K562 (cell line): ENCODE measurements around the gene FOS. TPM values are rescaled to one million over a fixed set of nuclear protein-coding genes. Genes with fewer than 3 reads are reported as not detected.
A peak's percentile ranks its signal among the peaks of the same experiment; 100 is the strongest.

ENCODE experiments used
- CC2D1A ChIP-seq: fragments of 450-650 bp; IDR thresholded peaks from 2 replicates; pipeline ENCODE4 v1.6.1; 2017; ENCODE audit warnings: mild to moderate bottlenecking
- GABPA ChIP-seq: fragments of 200-800 bp; sonication (Bioruptor generic); conservative IDR thresholded peaks from 2 replicates; pipeline ENCODE4 v1.6.1; 2016; ENCODE audit warnings: low read depth, missing genetic modification characterization, missing compliant biosample characterization
- MXI1 ChIP-seq: IDR thresholded peaks from 2 replicates; pipeline ENCODE4 v1.6.1; 2011; ENCODE audit warnings: low read depth, mild to moderate bottlenecking, improper control_type of control experiment, low read length
- NCOA2 ChIP-seq, 2 experiments: fragments of 450-650 bp; IDR thresholded peaks; 2 replicates each; pipeline ENCODE4 v1.6.1; 2018; ENCODE audit warnings: mild to moderate bottlenecking in 2 of 2, moderate library complexity in 1 of 2; ENCODE audit not compliant: partially characterized antibody in 2 of 2
- SMAD3 ChIP-seq: fragments of 450-650 bp; formaldehyde crosslinking; conservative IDR thresholded peaks from 2 replicates; pipeline ENCODE4 v1.4.0; 2020; ENCODE audit warnings: mild to moderate bottlenecking
- SMARCE1 ChIP-seq: fragments of 450-650 bp; IDR thresholded peaks from 2 replicates; pipeline ENCODE4 v1.7.1; 2016; ENCODE audit warnings: mild to moderate bottlenecking
- STAG1 ChIP-seq: sonication (generic); formaldehyde crosslinking; IDR thresholded peaks from 2 replicates; pipeline ENCODE4 v1.5.0; 2020; ENCODE audit warnings: missing genetic modification reagents, borderline replicate concordance
- TCF7 ChIP-seq: sonication (generic); IDR thresholded peaks from 2 replicates; pipeline ENCODE4 v1.6.1; 2016; ENCODE audit warnings: antibody characterized with exemption, borderline replicate concordance
- ZBTB17 ChIP-seq: fragments of 450-650 bp; formaldehyde crosslinking; IDR thresholded peaks from 2 replicates; pipeline ENCODE4 v1.4.0; 2020; ENCODE audit warnings: mild to moderate bottlenecking
- ZNF239 ChIP-seq: fragments of 250-450 bp; sonication (Bioruptor Pico); IDR thresholded peaks from 2 replicates; pipeline ENCODE4 v1.4.0; 2020; ENCODE audit warnings: mild to moderate bottlenecking
- ZNF695 ChIP-seq: fragments of 450-650 bp; formaldehyde crosslinking; IDR thresholded peaks from 2 replicates; pipeline ENCODE4 v1.4.0; 2020; ENCODE audit warnings: mild to moderate bottlenecking, moderate library complexity
- polyA plus RNA-seq, 8 experiments: library from polyadenylated mRNA; depleted of rRNA in 4 of 8; stranded (reverse) in 5 of 8; unstranded in 3 of 8; fragments of >200 nt; fragmentation: Nextera tagmentation in 2 of 8; fragmentation: Illumina TruSeq in 1 of 8; extraction: Ambion mirVana in 2 of 8; extraction: Trizol in 1 of 8; gene quantifications; 2 replicates each; pipeline versions ENCODE4 v1.2.1 to v1.2.3, GENCODE V29; 2011 to 2014; ENCODE audit warnings: inconsistent platforms in 1 of 8, missing spikeins in 1 of 8
- total RNA-seq, 7 experiments: library from RNA; depleted of rRNA in 6 of 7; stranded (reverse); fragments of >200 nt in 6 of 7; fragmentation: Illumina TruSeq in 2 of 7; extraction: Trizol in 2 of 7; gene quantifications; 2 replicates each; pipeline versions ENCODE4 v1.2.1 to v1.2.3, GENCODE V29; 2011 to 2021; ENCODE audit warnings: low replicate concordance in 1 of 7
- TF ChIP-seq, protein P1 (sequence below), 2 experiments: fragments of 450-650 bp; formaldehyde crosslinking in 1 of 2; IDR thresholded peaks; 2 replicates each; pipeline versions ENCODE4 v1.4.0 to v1.6.1; 2014 to 2020; ENCODE audit warnings: mild to moderate bottlenecking in 2 of 2, borderline replicate concordance in 1 of 2, low read depth in 1 of 2
- TF ChIP-seq, protein P2 (sequence below): fragments of 450-650 bp; formaldehyde crosslinking; IDR thresholded peaks from 2 replicates; pipeline ENCODE4 v1.4.0; 2020; ENCODE audit warnings: mild to moderate bottlenecking, moderate library complexity
- TF ChIP-seq, protein P3 (sequence below): sonication (generic); formaldehyde crosslinking; IDR thresholded peaks from 2 replicates; pipeline ENCODE4 v1.4.0; 2020; ENCODE audit warnings: mild to moderate bottlenecking, missing genetic modification reagents
- TF ChIP-seq, protein P4 (sequence below), 3 experiments: IDR thresholded peaks in 2 of 3; conservative IDR thresholded peaks in 1 of 3; 2 replicates each; pipeline ENCODE4 v1.5.1; 2011 to 2012; ENCODE audit warnings: low read length in 3 of 3, mild to moderate bottlenecking in 3 of 3, control low read depth in 2 of 3, improper control_type of control experiment in 1 of 3, inconsistent platforms in 1 of 3, low read depth in 1 of 3, mixed read lengths in 1 of 3, moderate library complexity in 1 of 3; ENCODE audit not compliant: insufficient read depth in 2 of 3

FOS gene
- total and polyA plus RNA-seq, 9 of the 15 experiments (the other 6 are each of a cell fraction or from before 2014, with no cell fraction given) = 0.54 to 13.8 (median 8.9) TPM

DNA sequence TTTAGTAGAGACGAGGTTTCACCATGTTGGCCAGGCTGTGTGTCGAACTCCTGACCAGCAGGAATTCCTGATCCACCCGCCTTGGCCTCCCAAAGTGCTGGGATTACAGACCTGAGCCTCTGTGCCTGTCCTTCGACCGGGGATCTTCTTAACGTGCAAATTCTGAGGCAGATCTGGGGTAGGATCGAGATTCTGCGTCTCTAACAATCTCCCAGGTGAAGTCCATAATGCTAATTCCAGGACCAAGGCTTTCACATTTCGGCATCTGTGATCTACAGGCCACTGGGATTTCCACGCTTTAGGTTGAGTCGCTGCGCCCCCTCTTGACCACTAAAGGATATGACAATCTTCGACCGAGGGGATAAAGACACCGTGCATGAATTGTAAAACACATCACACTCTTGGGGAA is 24.8 kb downstream of the FOS start (continued):
- TF ChIP-seq, protein P1, sequence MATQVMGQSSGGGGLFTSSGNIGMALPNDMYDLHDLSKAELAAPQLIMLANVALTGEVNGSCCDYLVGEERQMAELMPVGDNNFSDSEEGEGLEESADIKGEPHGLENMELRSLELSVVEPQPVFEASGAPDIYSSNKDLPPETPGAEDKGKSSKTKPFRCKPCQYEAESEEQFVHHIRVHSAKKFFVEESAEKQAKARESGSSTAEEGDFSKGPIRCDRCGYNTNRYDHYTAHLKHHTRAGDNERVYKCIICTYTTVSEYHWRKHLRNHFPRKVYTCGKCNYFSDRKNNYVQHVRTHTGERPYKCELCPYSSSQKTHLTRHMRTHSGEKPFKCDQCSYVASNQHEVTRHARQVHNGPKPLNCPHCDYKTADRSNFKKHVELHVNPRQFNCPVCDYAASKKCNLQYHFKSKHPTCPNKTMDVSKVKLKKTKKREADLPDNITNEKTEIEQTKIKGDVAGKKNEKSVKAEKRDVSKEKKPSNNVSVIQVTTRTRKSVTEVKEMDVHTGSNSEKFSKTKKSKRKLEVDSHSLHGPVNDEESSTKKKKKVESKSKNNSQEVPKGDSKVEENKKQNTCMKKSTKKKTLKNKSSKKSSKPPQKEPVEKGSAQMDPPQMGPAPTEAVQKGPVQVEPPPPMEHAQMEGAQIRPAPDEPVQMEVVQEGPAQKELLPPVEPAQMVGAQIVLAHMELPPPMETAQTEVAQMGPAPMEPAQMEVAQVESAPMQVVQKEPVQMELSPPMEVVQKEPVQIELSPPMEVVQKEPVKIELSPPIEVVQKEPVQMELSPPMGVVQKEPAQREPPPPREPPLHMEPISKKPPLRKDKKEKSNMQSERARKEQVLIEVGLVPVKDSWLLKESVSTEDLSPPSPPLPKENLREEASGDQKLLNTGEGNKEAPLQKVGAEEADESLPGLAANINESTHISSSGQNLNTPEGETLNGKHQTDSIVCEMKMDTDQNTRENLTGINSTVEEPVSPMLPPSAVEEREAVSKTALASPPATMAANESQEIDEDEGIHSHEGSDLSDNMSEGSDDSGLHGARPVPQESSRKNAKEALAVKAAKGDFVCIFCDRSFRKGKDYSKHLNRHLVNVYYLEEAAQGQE (IDR thresholded peaks at IDR 0.05; ENCODE audit: borderline replicate concordance) = peak; percentile 81
- TF ChIP-seq, protein P1 (CRISPR knock-in tag; IDR thresholded peaks at IDR 0.05; ENCODE audit: low read depth) = no peak
- TF ChIP-seq ZBTB17 = no peak
- TF ChIP-seq, protein P2, sequence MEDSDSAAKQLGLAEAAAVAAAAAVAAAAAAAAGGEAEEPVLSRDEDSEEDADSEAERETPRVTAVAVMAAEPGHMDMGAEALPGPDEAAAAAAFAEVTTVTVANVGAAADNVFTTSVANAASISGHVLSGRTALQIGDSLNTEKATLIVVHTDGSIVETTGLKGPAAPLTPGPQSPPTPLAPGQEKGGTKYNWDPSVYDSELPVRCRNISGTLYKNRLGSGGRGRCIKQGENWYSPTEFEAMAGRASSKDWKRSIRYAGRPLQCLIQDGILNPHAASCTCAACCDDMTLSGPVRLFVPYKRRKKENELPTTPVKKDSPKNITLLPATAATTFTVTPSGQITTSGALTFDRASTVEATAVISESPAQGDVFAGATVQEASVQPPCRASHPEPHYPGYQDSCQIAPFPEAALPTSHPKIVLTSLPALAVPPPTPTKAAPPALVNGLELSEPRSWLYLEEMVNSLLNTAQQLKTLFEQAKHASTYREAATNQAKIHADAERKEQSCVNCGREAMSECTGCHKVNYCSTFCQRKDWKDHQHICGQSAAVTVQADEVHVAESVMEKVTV (CRISPR knock-in tag) = peak; percentile 71; the same call in 1 of the 2 replicates
- peak; percentile 93 for TF ChIP-seq STAG1 (CRISPR knock-in tag)
- no peak for TF ChIP-seq TCF7
- peak; percentile 60; the same call in 1 of the 2 replicates for TF ChIP-seq CC2D1A
- no peak for TF ChIP-seq SMARCE1
- TF ChIP-seq GABPA = no peak
- no peak for TF ChIP-seq NCOA2 (IDR thresholded peaks at IDR 0.05; ENCODE audit: partially characterized antibody in 2 of 2)
- TF ChIP-seq, protein P3, sequence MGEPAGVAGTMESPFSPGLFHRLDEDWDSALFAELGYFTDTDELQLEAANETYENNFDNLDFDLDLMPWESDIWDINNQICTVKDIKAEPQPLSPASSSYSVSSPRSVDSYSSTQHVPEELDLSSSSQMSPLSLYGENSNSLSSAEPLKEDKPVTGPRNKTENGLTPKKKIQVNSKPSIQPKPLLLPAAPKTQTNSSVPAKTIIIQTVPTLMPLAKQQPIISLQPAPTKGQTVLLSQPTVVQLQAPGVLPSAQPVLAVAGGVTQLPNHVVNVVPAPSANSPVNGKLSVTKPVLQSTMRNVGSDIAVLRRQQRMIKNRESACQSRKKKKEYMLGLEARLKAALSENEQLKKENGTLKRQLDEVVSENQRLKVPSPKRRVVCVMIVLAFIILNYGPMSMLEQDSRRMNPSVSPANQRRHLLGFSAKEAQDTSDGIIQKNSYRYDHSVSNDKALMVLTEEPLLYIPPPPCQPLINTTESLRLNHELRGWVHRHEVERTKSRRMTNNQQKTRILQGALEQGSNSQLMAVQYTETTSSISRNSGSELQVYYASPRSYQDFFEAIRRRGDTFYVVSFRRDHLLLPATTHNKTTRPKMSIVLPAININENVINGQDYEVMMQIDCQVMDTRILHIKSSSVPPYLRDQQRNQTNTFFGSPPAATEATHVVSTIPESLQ (CRISPR knock-in tag) = no peak
- TF ChIP-seq ZNF695 (CRISPR knock-in tag) = no peak
- TF ChIP-seq SMAD3 (CRISPR knock-in tag) = no peak
- TF ChIP-seq, protein P4, sequence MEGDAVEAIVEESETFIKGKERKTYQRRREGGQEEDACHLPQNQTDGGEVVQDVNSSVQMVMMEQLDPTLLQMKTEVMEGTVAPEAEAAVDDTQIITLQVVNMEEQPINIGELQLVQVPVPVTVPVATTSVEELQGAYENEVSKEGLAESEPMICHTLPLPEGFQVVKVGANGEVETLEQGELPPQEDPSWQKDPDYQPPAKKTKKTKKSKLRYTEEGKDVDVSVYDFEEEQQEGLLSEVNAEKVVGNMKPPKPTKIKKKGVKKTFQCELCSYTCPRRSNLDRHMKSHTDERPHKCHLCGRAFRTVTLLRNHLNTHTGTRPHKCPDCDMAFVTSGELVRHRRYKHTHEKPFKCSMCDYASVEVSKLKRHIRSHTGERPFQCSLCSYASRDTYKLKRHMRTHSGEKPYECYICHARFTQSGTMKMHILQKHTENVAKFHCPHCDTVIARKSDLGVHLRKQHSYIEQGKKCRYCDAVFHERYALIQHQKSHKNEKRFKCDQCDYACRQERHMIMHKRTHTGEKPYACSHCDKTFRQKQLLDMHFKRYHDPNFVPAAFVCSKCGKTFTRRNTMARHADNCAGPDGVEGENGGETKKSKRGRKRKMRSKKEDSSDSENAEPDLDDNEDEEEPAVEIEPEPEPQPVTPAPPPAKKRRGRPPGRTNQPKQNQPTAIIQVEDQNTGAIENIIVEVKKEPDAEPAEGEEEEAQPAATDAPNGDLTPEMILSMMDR (IDR thresholded peaks at IDR 0.05 in 2 of 3, conservative IDR thresholded peaks at IDR 0.05 in 1 of 3; ENCODE audit: insufficient read depth in 2 of 3, low read depth in 1 of 3, low read length in 3 of 3) = peak; percentile 76 to 87 (median 76)
- TF ChIP-seq ZNF239 (CRISPR knock-in tag) = no peak
- TF ChIP-seq MXI1 = no peak
